Liver (tissue), 9 donors: Measurements from ENCODE around the gene SYPL1. TPM values are rescaled to one million over a fixed set of nuclear protein-coding genes. Genes with fewer than 3 reads are reported as not detected.

ENCODE experiments used
- DNase-seq: peaks from one replicate; pipeline ENCODE4 v3.0.0-alpha.2; 2017; ENCODE audit warnings: low spot score
- H3K27ac ChIP-seq, 2 donors: one replicate each; pipeline ENCODE4 v1.7.0; 2013; ENCODE audit warnings: inconsistent platforms in 2 of 2, low read length in 2 of 2, control low read depth in 1 of 2, low read depth in 1 of 2, mild to moderate bottlenecking in 1 of 2
- H3K27me3 ChIP-seq, 4 donors: one replicate each; pipeline versions ENCODE4 v1.6.1 to v1.7.0; 2013; ENCODE audit warnings: low read length in 3 of 4, inconsistent platforms in 1 of 4, mild to moderate bottlenecking in 1 of 4, moderate library complexity in 1 of 4; ENCODE audit not compliant: control insufficient read depth in 4 of 4, insufficient read depth in 4 of 4
- H3K36me3 ChIP-seq, 4 donors: one replicate each; pipeline versions ENCODE4 v1.6.1 to v1.7.0; 2013; ENCODE audit warnings: low read length in 3 of 4, mild to moderate bottlenecking in 3 of 4, low read depth in 1 of 4, moderate library complexity in 1 of 4; ENCODE audit not compliant: control insufficient read depth in 4 of 4, insufficient read depth in 3 of 4
- H3K4me1 ChIP-seq, 4 donors: one replicate each; pipeline versions ENCODE4 v1.6.1 to v1.7.0; 2013; ENCODE audit warnings: low read length in 3 of 4, mild to moderate bottlenecking in 3 of 4, moderate library complexity in 1 of 4; ENCODE audit not compliant: control insufficient read depth in 4 of 4, insufficient read depth in 4 of 4
- H3K4me3 ChIP-seq, 3 donors: one replicate each; pipeline versions ENCODE4 v1.6.1 to v1.7.0; 2013; ENCODE audit warnings: low read length in 3 of 3, control low read depth in 1 of 3, low read depth in 1 of 3, mild to moderate bottlenecking in 1 of 3
- H3K9ac ChIP-seq, 2 donors: one replicate each; pipeline ENCODE4 v1.7.0; 2013; ENCODE audit warnings: low read length in 2 of 2, mild to moderate bottlenecking in 2 of 2, moderate library complexity in 2 of 2, control low read depth in 1 of 2, low read depth in 1 of 2
- H3K9me3 ChIP-seq, 4 donors: one replicate each; pipeline versions ENCODE4 v1.6.1 to v1.7.0; 2013; ENCODE audit warnings: low read length in 3 of 4; ENCODE audit not compliant: control insufficient read depth in 4 of 4
- CTCF ChIP-seq: fragments of 150-350 bp; IDR thresholded peaks from 2 replicates; pipeline ENCODE4 v1.5.1; 2017; ENCODE audit warnings: improper control_type of control experiment, low read depth, low read length; ENCODE audit not compliant: missing input control
- EGR1 ChIP-seq, 2 donors: IDR thresholded peaks; 2 replicates each; pipeline ENCODE4 v1.6.1; 2016 to 2018; ENCODE audit warnings: antibody characterized with exemption in 2 of 2, low read depth in 2 of 2
- FOXA1 ChIP-seq: IDR thresholded peaks from 2 replicates; pipeline ENCODE4 v1.6.1; 2016; ENCODE audit warnings: antibody characterized with exemption
- FOXA2 ChIP-seq: IDR thresholded peaks from 2 replicates; pipeline ENCODE4 v1.6.1; 2016; ENCODE audit warnings: antibody characterized with exemption
- GABPA ChIP-seq, 2 donors: IDR thresholded peaks in 1 of 2; conservative IDR thresholded peaks in 1 of 2; 2 replicates each; pipeline ENCODE4 v1.6.1; 2016; ENCODE audit warnings: antibody characterized with exemption in 2 of 2, mild to moderate bottlenecking in 1 of 2, moderate library complexity in 1 of 2
- HNF4A ChIP-seq, 2 donors: conservative IDR thresholded peaks; 2 replicates each; pipeline ENCODE4 v1.6.1; 2016; ENCODE audit warnings: antibody characterized with exemption in 2 of 2, mild to moderate bottlenecking in 2 of 2
- HNF4G ChIP-seq: IDR thresholded peaks from 2 replicates; pipeline ENCODE4 v1.6.1; 2016; ENCODE audit warnings: antibody characterized with exemption
- JUND ChIP-seq, 2 donors: IDR thresholded peaks; 2 replicates each; pipeline ENCODE4 v1.6.1; 2016; ENCODE audit warnings: antibody characterized with exemption in 2 of 2
- MAX ChIP-seq: IDR thresholded peaks from 2 replicates; pipeline ENCODE4 v1.6.1; 2016; ENCODE audit warnings: antibody characterized with exemption
- RAD21 ChIP-seq, 2 donors: IDR thresholded peaks; 2 replicates each; pipeline ENCODE4 v1.6.1; 2016; ENCODE audit warnings: antibody characterized with exemption in 2 of 2, mild to moderate bottlenecking in 2 of 2
- RXRA ChIP-seq, 2 donors: IDR thresholded peaks; 2 replicates each; pipeline ENCODE4 v1.6.1; 2017 to 2018; ENCODE audit warnings: antibody characterized with exemption in 2 of 2, mild to moderate bottlenecking in 1 of 2
- SP1 ChIP-seq: IDR thresholded peaks from 2 replicates; pipeline ENCODE4 v1.6.1; 2018; ENCODE audit warnings: antibody characterized with exemption, mild to moderate bottlenecking
- TAF1 ChIP-seq: conservative IDR thresholded peaks from 2 replicates; pipeline ENCODE4 v1.6.1; 2016; ENCODE audit warnings: antibody characterized with exemption, mild to moderate bottlenecking
- YY1 ChIP-seq: IDR thresholded peaks from 2 replicates; pipeline ENCODE4 v1.6.1; 2016; ENCODE audit warnings: antibody characterized with exemption, mild to moderate bottlenecking
- ZBTB33 ChIP-seq: IDR thresholded peaks from 2 replicates; pipeline ENCODE4 v1.6.1; 2016; ENCODE audit warnings: antibody characterized with exemption
- WGBS: extraction: QIAGEN DNeasy Blood & Tissue Kit; methylation state at CpG from one replicate; pipeline ENCODE4 v1.1.7; 2013; 5-methylcytosine and 5-hydroxymethylcytosine counted together
- polyA plus RNA-seq, 2 donors: library from polyadenylated mRNA; stranded (reverse) in 1 of 2; unstranded in 1 of 2; fragments of 200-250 nt in 1 of 2; fragments of >200 nt in 1 of 2; fragmentation: Nextera tagmentation in 1 of 2; extraction: Ambion mirVana in 1 of 2; gene quantifications; one replicate each; pipeline versions ENCODE4 v1.2.1 to v1.2.3, GENCODE V29; 2013 to 2015
- total RNA-seq, 2 donors: library from RNA; depleted of rRNA; stranded (reverse); fragments of >200 nt; gene quantifications; one replicate each; pipeline ENCODE4 v1.2.3, GENCODE V29; 2014
- TF ChIP-seq, protein P1 (sequence below): IDR thresholded peaks from 2 replicates; pipeline ENCODE4 v1.6.1; 2016; ENCODE audit warnings: antibody characterized with exemption
- TF ChIP-seq, protein P2 (sequence below): IDR thresholded peaks from 2 replicates; pipeline ENCODE4 v1.6.1; 2016; ENCODE audit warnings: antibody characterized with exemption, mild to moderate bottlenecking
- donor health status: healthy.
- donor health status: healthy.
- donor health status: healthy.
- donor health status: healthy.
- donor health status: healthy.

SYPL1 gene
- total and polyA plus RNA-seq, 4 donors, result 25.5 to 41.2 (median 28.8) TPM

GRCh38 chr7:106152313-106152665, 40.2 kb upstream of the SYPL1 start (continued):
- TF ChIP-seq HNF4A (conservative IDR thresholded peaks at IDR 0.05) (no peak), RXRA (IDR thresholded peaks at IDR 0.05) (no peak), MAX (no peak), SP1 (no peak), RAD21 (IDR thresholded peaks at IDR 0.05) (no peak), GABPA (IDR thresholded peaks at IDR 0.05 in 1 of 2, conservative IDR thresholded peaks at IDR 0.05 in 1 of 2) (no peak)
- TF ChIP-seq, protein P1, sequence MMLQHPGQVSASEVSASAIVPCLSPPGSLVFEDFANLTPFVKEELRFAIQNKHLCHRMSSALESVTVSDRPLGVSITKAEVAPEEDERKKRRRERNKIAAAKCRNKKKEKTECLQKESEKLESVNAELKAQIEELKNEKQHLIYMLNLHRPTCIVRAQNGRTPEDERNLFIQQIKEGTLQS, result no peak

DNA sequence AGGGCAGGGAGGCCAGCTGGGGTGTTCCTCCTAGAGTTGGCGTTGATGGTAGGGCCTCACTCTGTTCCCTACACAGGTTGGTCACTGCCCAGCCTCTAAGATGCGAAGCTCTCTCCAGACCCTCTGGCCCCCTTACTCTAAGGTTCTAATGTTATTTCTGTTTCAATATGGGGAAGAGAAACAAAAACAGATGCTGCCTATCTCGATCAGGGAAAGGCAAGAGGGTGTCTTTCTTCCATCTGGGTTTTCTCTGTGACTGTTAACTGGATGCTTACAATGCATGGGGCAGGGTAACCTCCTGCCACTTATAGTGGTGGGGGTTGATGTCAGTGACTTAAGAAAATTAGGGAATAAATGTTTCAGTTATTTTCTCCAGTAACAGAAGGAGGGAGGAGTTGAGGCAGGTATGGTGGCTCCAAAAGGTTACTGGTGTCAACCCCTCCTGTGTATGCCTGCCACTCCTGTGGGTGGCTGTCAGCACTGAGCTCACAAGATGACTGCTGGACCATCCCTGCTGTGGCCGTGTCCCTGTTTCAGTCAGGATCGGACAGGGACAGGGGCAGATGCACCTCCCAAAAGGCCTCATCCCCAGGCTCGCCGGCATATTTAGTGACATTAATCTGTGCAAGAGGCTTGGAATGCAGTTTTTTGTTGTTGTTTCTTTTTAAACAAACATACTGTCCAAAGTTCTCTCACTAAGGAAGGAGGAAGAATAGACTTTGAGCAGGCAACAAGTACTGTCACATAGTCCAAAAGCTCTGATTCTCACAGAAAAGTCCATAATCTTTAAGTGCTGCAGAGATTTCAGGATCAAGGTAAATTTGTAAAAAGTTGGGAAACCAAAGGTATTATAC, 39.6 kb upstream of the SYPL1 start:
- 77% methylated on average over 7 of the region's 7 CpGs for WGBS
- H3K4me1 ChIP-seq, result peaks cover 0 to 7% (median 2%) of the 10 kb centered on the region in 4 donors
- H3K27ac ChIP-seq, result no peak overlapping the region

More for the DNA sequence above, 39.6 kb upstream of the SYPL1 start:
- no peaks in the 10 kb centered on the region for H3K9me3 ChIP-seq
- DNase-seq, result no peak
- no peaks in the 10 kb centered on the region for H3K27me3 ChIP-seq
- no peaks in the 10 kb centered on the region for H3K36me3 ChIP-seq
- TF ChIP-seq GABPA (IDR thresholded peaks at IDR 0.05 in 1 of 2, conservative IDR thresholded peaks at IDR 0.05 in 1 of 2) (no peak), JUND (IDR thresholded peaks at IDR 0.05) (no peak), RXRA (IDR thresholded peaks at IDR 0.05) (no peak), RAD21 (IDR thresholded peaks at IDR 0.05) (no peak), ZBTB33 (no peak), CTCF (no peak), SP1 (no peak), EGR1 (IDR thresholded peaks at IDR 0.05; ENCODE audit: low read depth in 2 of 2) (no peak), MAX (no peak), HNF4A (conservative IDR thresholded peaks at IDR 0.05) (peak; percentile 34 to 57), FOXA1 (no peak), FOXA2 (no peak), YY1 (no peak), TAF1 (no peak), HNF4G (peak; percentile 14)
- TF ChIP-seq, protein P2, sequence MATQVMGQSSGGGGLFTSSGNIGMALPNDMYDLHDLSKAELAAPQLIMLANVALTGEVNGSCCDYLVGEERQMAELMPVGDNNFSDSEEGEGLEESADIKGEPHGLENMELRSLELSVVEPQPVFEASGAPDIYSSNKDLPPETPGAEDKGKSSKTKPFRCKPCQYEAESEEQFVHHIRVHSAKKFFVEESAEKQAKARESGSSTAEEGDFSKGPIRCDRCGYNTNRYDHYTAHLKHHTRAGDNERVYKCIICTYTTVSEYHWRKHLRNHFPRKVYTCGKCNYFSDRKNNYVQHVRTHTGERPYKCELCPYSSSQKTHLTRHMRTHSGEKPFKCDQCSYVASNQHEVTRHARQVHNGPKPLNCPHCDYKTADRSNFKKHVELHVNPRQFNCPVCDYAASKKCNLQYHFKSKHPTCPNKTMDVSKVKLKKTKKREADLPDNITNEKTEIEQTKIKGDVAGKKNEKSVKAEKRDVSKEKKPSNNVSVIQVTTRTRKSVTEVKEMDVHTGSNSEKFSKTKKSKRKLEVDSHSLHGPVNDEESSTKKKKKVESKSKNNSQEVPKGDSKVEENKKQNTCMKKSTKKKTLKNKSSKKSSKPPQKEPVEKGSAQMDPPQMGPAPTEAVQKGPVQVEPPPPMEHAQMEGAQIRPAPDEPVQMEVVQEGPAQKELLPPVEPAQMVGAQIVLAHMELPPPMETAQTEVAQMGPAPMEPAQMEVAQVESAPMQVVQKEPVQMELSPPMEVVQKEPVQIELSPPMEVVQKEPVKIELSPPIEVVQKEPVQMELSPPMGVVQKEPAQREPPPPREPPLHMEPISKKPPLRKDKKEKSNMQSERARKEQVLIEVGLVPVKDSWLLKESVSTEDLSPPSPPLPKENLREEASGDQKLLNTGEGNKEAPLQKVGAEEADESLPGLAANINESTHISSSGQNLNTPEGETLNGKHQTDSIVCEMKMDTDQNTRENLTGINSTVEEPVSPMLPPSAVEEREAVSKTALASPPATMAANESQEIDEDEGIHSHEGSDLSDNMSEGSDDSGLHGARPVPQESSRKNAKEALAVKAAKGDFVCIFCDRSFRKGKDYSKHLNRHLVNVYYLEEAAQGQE, result no peak
- TF ChIP-seq, protein P1, result no peak
- H3K9ac ChIP-seq, result no peak overlapping the region
- H3K4me3 ChIP-seq, result no peak overlapping the region
